ENCODE results near the gene ARL15. TPM values are rescaled to one million over a fixed set of nuclear protein-coding genes. Genes with fewer than 3 reads are reported as not detected.
"Not testable (repeated sequence)": the region's sequence is repeated elsewhere in the genome, so short reads cannot be mapped to it uniquely, and the experiment has no call there.

Gene ARL15
- total RNA-seq, 1 experiment from 2014 or later, result 7.9 TPM

DNA sequence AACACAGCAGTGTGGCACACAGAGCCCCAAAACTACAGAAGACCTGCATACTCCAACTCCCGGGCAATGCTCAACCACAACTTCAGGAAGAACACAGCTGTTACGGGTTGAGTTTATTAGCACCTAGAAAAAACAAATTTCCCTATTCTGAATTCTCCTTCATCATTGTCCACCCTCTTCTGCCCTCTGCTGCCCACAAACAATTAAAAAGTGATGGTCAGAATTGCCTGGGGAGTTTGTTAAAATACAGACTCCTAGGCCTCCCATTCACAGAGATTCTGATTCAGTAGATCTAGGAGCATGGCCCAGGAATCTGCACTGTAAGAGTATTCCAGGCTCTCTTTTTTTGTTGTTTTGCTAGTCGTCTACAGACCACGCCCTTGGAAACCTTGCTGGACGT lies 439.3 kb downstream of the ARL15 start:
- peak; percentile 43 for DNase-seq (ENCODE audit: low read depth)

- DNase-seq (ENCODE audit: low read depth), result no peak
Measured at GRCh38 chr5:53858700-53859456, 451.5 kb downstream of the ARL15 start.

DNA sequence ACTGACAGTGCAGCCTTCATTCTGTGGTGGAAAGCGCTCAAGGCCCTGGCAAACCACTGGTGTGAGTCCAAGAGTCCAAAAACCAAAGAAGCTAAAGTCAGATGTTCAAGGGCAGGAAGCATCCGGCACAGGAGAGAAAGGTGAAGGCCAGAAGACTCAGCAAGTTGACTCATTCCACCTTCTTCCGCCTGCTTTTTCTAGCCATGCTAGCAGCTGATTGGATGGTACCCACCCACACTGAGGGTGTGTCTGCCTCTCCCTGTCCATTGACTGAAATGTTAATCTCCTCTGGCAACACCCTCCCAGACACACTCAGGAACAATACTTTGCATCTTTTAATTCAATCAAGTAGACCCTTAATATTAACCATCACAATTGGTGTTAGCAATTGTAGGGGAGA lies 453.9 kb downstream of the ARL15 start:
- peak; percentile 33 for DNase-seq (ENCODE audit: low read depth)

DNA sequence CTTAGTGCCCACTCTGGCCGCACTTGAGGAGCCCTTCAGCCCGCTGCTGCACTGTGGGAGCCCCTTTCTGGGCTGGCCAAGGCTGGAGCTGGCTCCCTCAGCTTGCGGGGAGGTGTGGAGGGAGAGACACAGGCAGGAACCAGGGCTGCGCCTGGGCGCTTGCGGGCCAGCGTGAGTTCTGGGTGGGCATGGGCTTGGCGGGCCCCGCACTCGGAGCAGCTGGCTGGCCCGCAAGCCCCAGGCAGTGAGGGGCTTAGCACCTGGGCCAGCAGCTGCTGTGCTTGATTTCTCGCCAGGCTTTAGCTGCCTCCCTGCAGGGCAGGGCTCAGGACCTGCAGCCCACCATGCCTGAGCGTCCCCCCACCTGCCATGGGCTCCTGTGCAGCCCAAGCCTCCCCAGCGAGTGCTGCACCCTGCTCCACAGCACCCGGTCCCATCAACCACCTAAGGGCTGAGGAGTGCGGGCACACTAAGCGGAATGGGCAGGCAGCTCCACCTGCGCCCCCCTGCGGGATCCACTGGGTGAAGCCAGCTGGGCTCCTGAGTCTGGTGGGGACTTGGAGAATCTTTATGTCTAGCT lies 473.4 kb downstream of the ARL15 start:
- not testable (repeated sequence) for DNase-seq (ENCODE audit: low read depth)

DNA sequence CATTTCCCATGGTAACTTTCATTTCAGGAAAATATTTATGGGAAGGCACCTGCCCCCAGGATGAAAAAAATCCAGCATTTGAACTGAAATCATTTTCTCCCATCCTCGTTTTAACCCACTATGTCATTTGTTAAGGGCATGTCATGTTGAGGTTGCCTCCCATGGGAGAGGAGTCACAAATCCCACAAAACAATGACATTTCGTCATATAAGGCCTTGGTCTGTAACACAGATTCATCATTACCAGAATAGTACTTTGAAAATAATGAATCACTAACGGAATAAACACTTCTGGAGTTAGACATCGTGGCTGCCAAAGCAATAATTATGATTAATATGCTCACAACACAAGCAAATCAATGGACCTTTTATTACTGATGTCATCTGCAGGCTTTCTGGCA lies 475.9 kb downstream of the ARL15 start:
- DNase-seq (ENCODE audit: low read depth), result no peak

Small RNA genes within 50 kb of the gene (small RNA-seq; reads per million reads assigned to genes)
- gene AC008873.1, result not detected
- gene MIR4459, result not detected
- not detected for gene MIR581
- gene RNU6-272P, result not detected

Other genes starting within 250 kb of the ARL15 start
- not detected in 2 replicates for gene HSPB3, start 145.1 kb upstream of the ARL15 start, total RNA-seq (2014; rRNA removed; shearing (Covaris generic))
- 9.4 and 14.5 TPM in 2 replicates for gene SNX18, start 207.2 kb upstream of the ARL15 start, total RNA-seq (2014; rRNA removed; shearing (Covaris generic))

Data from HT1080 (cell line).